Activated naive CD4-positive, alpha-beta T cell treated with anti-CD3 and anti-CD28 coated beads, Interleukin-2, amount 50 U/mL, for 24 hours (primary cell): ENCODE results near the gene PSMD1.

ENCODE experiments used
- H3K27ac Mint-ChIP-seq: one replicate; pipeline ENCODE4 v1.8.0; 2021; ENCODE audit warnings: mild to moderate bottlenecking, mixed read lengths
- H3K27me3 Mint-ChIP-seq: one replicate; pipeline ENCODE4 v1.8.0; 2021; ENCODE audit warnings: mixed read lengths
- H3K36me3 Mint-ChIP-seq: one replicate; pipeline ENCODE4 v1.8.0; 2021; ENCODE audit warnings: mixed read lengths
- H3K4me1 Mint-ChIP-seq: one replicate; pipeline ENCODE4 v1.8.0; 2021; ENCODE audit warnings: mixed read lengths
- H3K4me3 Mint-ChIP-seq: one replicate; pipeline ENCODE4 v1.8.0; 2021; ENCODE audit warnings: mild to moderate bottlenecking, mixed read lengths
- H3K9me3 Mint-ChIP-seq: one replicate; pipeline ENCODE4 v1.8.0; 2021; ENCODE audit warnings: mixed read lengths

The PSMD1 gene

DNA sequence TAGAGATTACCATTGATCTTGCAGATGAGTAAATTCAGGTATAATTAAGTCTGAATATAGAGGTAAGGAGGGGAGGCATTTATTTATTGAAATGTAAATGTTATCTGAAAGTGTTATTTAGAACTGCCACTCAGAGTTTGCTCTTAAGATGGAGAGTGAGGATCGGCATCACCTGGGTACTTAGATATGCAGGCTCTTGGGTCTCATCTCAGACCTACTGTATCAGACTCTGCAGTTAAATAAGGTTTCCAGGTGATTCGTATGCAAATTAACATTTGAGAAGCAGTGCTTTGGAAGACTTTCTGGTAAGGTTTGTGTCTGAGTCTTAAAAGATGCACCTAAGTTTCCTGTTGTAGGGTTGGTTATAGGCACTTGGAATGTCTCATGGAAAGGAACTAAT, 59.0 kb downstream of the PSMD1 start:
- Mint-ChIP-seq H3K27ac (no peak overlapping the region), H3K27me3 (no peaks in the 10 kb centered on the region), H3K36me3 (peaks cover 24% of the 10 kb centered on the region), H3K4me1 (peaks cover 23% of the 10 kb centered on the region), H3K9me3 (no peaks in the 10 kb centered on the region), H3K4me3 (no peak overlapping the region)

DNA sequence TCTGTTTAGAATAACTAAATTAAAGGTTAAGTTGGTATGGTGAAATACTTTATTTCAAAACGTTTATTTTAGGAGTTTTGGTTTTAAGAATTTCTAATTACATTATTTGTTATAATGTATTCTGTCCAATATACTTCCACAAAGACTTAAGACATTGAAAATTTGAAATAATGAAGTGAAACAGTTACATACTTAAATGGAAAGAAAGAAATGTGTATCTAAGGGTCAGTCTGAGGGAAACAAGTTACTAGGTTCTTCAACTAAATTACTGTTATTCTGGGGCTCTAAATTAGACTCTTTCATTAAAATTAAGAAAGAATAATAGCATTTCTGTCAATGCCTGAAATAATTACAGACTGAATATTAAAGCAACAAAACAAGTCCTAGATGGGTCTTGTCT, 60.5 kb downstream of the PSMD1 start:
- H3K9me3 Mint-ChIP-seq: no peaks in the 10 kb centered on the region
- no peak overlapping the region for H3K4me3 Mint-ChIP-seq
- peaks cover 23% of the 10 kb centered on the region for H3K4me1 Mint-ChIP-seq
- peaks cover 16% of the 10 kb centered on the region for H3K36me3 Mint-ChIP-seq
- H3K27me3 Mint-ChIP-seq: no peaks in the 10 kb centered on the region
- H3K27ac Mint-ChIP-seq: no peak overlapping the region

DNA sequence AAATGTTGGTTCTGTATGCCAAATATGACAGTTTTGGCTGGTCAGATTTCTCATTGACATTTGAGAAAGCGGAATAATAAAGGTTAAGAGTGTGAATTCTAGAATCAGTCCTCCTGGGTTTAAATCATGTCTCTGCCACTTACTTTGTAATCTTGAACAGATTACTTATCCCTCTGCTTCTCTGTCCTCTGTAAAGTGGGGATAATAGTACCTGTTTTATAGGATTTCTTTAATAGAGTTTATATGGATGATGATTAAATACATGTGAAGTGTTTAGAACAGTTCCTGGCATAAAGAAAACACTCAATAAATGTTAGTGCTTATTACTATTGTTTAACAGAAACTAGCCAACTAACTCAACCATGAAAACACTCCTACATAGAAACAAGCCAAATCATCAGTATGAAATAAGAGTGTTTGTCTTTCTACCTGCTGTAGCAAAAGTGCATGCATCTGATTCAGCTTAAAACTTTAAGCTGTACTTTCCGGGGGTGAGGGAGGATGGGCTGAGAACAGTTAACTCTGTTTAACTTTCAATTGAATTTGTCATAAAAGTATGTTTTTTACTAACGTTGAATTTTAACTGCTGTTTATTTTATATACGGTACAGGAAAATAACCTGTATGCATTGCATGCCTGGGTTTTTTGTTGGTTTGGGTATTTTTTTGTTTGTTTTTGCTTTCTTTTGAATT, 61.4 kb downstream of the PSMD1 start:
- H3K27me3 Mint-ChIP-seq: no peaks in the 10 kb centered on the region
- no peak overlapping the region for H3K4me3 Mint-ChIP-seq
- peaks cover 20% of the 10 kb centered on the region for H3K4me1 Mint-ChIP-seq
- no peak overlapping the region for H3K27ac Mint-ChIP-seq
- peaks cover 14% of the 10 kb centered on the region for H3K36me3 Mint-ChIP-seq
- H3K9me3 Mint-ChIP-seq: no peaks in the 10 kb centered on the region

DNA sequence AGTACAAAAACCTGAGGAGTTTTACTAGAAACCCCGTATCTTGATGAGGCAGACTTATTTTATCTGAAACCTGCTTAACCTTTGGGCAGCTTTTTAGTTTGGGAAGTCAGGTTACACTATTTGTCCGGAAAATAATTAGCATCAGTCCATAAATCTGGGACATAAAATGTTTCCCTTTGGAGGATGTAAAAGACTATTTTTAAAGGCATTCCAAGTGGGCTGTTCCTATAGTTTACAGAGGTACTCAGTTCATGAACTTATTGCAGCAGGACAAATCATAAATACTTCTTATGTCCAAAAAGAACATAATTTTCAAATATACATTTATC, 61.9 kb downstream of the PSMD1 start:
- Mint-ChIP-seq H3K4me1 (peaks cover 25% of the 10 kb centered on the region), H3K9me3 (no peaks in the 10 kb centered on the region), H3K4me3 (no peak overlapping the region), H3K36me3 (peaks cover 12% of the 10 kb centered on the region), H3K27ac (no peak overlapping the region), H3K27me3 (no peaks in the 10 kb centered on the region)

DNA sequence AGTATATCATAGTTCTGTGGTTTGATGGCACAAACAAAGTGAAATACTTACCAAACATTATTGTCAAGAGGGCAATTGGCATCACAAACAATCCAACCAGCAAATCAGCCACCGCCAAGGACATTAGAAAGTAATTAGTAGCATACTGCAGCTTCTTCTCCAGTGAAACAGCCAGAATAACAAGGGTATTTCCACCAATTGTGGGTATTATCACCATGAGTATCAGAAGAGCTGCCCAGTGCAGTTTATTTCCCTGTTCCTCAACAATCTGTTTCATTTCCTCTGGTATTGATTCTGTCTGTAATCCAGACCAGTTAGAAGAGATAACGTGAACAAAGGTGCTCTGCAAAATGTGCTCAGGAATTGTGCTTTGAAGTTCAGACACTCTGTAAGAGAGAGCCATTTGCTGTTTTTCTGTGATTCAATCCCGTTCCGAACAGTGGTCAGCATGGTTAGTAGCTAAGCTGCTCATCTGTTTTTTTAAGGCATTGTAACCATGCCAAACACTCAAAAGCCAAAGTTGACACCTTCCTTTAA, 66.8 kb downstream of the PSMD1 start:
- H3K27me3 Mint-ChIP-seq: no peaks in the 10 kb centered on the region
- no peak overlapping the region for H3K4me3 Mint-ChIP-seq
- peaks cover 34% of the 10 kb centered on the region for H3K4me1 Mint-ChIP-seq
- H3K36me3 Mint-ChIP-seq: peaks cover 1% of the 10 kb centered on the region
- no peak overlapping the region for H3K27ac Mint-ChIP-seq
- no peaks in the 10 kb centered on the region for H3K9me3 Mint-ChIP-seq

DNA sequence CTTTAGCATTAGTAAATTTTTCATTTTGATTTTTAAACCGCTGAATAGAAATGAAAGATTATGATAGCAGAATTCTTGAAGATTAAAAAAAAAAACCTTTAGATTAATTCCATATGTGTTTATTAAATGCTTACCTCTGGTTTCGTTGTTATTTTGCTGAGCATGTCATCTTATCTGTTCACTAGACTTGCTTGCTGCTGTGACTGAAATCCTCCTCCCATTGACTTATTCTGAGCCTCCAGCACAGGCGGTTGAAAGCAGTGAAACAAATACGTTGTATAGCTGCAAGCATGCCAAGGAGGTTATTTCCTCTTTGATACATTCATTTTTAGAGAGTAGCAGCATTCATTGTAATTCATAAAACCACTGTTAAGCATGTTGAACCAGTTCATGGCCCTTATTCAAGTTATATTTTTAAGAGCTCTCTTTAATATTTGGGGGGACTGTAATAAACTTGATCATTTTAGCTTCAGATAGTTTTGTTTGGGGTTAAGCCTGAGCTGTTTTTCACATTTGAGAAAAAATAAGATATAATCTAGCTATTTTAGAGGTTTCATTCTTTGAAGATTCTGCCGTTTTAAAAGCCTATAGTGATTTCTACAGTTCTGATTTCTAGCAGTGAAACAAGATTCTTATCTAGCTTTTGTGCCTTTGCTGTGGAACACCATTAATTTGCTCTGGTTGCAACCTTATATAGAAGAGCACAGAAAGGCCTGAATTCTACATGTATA, 68.3 kb downstream of the PSMD1 start, which contains the start of gene HTR2B:
Gene HTR2B (minus strand): TSS at position 205 of the 731 bp plus-strand sequence. CDS start 1,278 bp downstream, outside the sequence.
- H3K4me1 Mint-ChIP-seq: peaks cover 31% of the 10 kb centered on the region
- H3K27ac Mint-ChIP-seq: peak within 1 kb of the TSS; percentile 56

DNA sequence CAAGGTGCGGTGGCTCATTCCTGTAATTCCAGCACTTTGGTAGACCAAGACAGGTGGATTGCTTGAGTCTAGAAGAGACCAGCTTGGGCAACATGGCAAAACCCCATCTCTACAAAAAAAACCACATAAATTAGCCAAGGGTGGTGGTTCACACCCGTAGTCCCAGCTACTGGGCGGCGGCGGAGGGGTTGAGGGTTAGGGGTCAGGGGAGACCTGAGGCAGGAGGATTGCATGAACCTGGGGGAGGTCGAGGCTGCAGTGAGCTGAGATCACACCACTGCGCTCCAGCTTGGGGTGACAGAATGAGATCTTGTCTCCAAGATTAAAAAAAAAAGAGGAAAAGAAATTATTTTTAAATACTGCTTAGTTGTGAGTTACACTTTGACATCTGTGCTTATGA, 69.5 kb downstream of the PSMD1 start:
- Mint-ChIP-seq H3K4me1 (peaks cover 27% of the 10 kb centered on the region), H3K4me3 (no peak overlapping the region), H3K27me3 (no peaks in the 10 kb centered on the region), H3K36me3 (peaks cover 4% of the 10 kb centered on the region), H3K9me3 (no peaks in the 10 kb centered on the region), H3K27ac (no peak overlapping the region)

More for the DNA sequence above, 68.3 kb downstream of the PSMD1 start, which contains the start of gene HTR2B:
- Mint-ChIP-seq H3K36me3 (peaks cover 3% of the 10 kb centered on the region), H3K9me3 (no peaks in the 10 kb centered on the region), H3K4me3 (peak within 1 kb of the TSS; percentile 38), H3K27me3 (no peaks in the 10 kb centered on the region)

DNA sequence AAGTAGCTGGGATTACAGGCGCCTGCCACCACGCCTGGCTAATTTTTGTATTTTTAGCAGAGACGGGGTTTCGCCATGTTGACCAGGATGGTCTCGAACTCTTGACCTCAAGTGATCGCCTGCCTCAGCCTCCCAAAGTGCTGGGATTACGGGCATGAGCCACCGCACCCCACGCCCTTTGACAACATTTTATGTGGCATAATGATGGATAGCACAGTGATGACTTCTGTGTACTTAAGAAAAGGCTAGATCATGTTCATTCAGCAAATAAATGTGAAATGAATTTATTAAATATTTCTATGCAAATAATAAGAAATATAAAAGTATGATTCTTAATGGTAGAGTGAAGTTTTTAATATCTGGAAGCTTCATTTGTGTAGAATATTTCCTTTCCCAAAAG, 70.8 kb downstream of the PSMD1 start:
- Mint-ChIP-seq H3K4me3 (no peak overlapping the region), H3K27ac (no peak overlapping the region), H3K36me3 (peaks cover 4% of the 10 kb centered on the region), H3K9me3 (no peaks in the 10 kb centered on the region), H3K4me1 (peaks cover 27% of the 10 kb centered on the region), H3K27me3 (no peaks in the 10 kb centered on the region)

DNA sequence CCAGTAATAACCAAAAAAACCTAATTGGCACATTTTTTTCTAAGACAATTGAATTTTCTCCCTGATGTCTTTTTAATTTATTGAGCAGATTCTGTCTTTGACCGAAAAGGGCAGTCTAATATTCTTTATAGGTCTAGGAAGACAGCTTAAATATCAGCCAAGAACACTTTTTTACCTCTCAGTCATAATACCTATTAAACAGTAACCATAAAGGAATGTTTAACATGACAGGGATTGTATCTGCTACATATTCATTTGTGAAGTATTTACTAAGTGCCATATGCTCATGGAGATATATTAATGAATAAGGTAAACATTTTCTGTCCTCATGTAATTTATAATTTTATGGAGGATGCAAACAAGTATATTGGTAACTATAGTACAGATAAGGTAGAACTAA, 71.3 kb downstream of the PSMD1 start:
- Mint-ChIP-seq H3K4me3 (no peak overlapping the region), H3K27me3 (no peaks in the 10 kb centered on the region), H3K36me3 (peaks cover 4% of the 10 kb centered on the region), H3K9me3 (no peaks in the 10 kb centered on the region), H3K4me1 (peaks cover 27% of the 10 kb centered on the region), H3K27ac (no peak overlapping the region)

DNA sequence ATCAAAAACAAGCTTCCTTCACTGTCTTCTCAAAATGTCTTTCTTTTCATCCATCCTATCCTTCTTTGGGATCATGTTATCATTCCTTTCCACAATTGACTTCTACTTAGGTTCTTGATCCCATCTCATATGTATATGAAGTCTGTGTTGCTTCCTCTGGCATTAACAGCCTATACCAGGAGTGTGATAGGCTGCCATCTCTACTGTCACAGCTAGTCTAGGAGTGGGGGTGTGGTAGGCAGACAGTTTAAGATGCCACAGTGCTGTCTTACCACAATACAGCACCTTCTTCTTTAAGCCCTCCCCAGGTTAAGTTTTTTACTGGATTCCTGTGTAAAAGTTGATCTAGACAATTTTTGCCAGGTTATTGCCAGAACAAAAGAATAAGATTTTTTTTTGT, 71.9 kb downstream of the PSMD1 start:
- Mint-ChIP-seq H3K27me3 (no peaks in the 10 kb centered on the region), H3K4me3 (no peak overlapping the region), H3K4me1 (peaks cover 21% of the 10 kb centered on the region), H3K36me3 (peaks cover 4% of the 10 kb centered on the region), H3K9me3 (no peaks in the 10 kb centered on the region), H3K27ac (no peak overlapping the region)

DNA sequence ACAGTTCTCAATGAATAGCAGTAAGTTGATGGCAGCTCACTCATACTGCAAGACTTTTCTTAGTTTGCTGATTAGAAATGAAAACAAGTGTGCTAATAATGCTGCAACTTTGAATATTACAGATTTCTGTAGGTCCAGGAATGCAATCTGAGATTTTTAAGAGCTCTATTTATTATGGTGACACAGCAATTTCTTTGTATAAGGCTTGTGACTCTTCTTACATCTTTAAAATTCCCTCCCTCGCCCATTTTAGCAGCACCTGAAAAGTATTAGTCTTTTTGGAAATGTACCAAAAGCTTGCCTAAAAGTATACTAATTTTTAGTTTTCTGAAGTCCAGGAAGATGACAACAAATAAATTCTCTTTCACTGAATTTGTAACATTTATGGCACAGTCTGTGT, 72.5 kb downstream of the PSMD1 start:
- Mint-ChIP-seq H3K4me3 (no peak overlapping the region), H3K4me1 (peaks cover 15% of the 10 kb centered on the region), H3K9me3 (no peaks in the 10 kb centered on the region), H3K27ac (no peak overlapping the region), H3K36me3 (peaks cover 4% of the 10 kb centered on the region), H3K27me3 (no peaks in the 10 kb centered on the region)

DNA sequence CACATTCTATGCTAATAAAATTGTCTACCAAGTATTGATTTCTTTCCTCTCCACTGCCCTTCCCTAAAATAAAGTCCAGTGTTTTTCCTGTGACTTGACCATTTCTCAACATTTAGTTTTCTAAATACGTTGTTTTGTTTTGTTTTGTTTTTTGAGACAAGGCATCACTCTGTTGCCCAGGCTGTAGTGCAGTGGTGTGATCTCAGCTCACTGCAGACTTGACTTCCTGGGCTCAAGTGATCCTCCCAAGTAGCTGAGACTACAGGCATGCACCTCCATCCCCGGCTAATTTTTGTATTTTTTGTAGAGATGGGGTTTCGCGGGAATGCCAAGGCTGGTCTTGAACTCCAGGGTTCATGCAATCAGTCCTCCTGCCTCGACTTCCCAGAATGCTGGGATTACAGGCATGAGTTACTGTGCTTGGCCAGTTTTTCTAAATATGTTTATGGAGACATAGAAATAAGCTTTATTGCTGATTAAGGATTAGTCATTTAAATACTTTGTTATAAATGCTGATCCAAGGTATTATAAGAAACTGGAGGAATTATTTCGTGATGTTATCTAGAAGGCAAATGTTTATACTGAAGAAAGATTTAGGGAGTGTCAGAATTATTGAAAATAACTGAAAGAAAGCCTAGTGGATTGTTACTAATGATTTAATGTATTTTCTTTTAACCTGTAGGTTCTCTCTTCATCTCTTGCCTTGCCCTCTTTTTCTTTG, 73.8 kb downstream of the PSMD1 start:
- H3K27ac Mint-ChIP-seq: no peak overlapping the region
- H3K27me3 Mint-ChIP-seq: no peaks in the 10 kb centered on the region
- no peak overlapping the region for H3K4me3 Mint-ChIP-seq
- H3K9me3 Mint-ChIP-seq: no peaks in the 10 kb centered on the region
- H3K36me3 Mint-ChIP-seq: peaks cover 4% of the 10 kb centered on the region
- H3K4me1 Mint-ChIP-seq: peaks cover 2% of the 10 kb centered on the region

DNA sequence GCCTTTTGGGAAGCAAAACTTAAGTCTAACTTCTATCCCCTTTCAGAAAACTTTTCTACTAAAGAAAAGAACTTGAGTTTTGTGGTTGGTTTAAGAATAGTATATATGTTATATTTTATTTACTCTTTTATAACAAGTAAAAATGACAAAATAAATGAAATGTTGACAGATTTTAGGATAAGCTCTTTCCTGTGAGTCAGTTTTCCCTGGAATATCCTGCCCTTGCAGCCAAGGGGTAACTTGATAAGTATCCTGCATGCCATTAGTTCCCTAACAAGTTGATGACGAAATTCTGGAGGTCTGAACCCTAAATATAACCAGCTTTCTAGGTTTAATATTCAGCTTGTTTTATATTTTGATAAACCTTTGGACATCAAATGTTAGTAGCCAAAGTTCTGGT, 75.5 kb downstream of the PSMD1 start:
- Mint-ChIP-seq H3K9me3 (no peaks in the 10 kb centered on the region), H3K36me3 (peaks cover 4% of the 10 kb centered on the region), H3K4me1 (no peaks in the 10 kb centered on the region), H3K27me3 (no peaks in the 10 kb centered on the region), H3K27ac (no peak overlapping the region), H3K4me3 (no peak overlapping the region)

DNA sequence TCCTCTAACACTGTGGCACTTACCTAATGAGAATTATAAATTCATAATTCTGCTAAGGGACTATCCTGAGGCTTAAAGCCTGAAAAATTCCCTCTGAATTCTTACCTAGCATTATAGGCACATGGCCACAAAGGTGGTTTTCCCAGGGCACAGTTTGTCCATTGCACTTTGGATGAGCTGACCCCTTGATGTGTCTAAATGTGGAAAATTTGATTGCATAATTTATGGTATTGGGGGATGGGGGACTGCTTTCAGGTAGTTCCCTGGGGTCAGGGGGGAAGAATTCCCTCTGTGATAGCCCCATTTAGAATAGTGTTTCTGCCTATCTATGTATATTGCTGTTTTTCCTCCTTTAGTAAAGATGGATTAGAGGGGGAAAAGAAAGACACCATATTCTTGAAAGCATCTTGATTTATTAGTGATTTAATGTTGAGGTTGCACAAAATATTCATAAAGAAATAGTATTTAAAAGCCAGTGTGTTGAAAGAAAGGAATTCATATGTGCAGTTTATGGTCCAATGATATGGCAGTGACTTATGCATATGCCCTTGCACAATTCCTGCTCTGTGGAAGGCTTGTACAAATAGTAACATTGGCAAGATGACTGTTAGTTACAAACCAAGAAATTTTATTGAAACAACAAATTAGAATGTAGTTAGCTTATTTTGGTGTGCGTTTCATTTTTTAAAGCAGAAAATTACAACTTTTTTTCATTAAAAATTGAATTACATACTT, 76.9 kb downstream of the PSMD1 start:
- peaks cover 4% of the 10 kb centered on the region for H3K36me3 Mint-ChIP-seq
- H3K4me3 Mint-ChIP-seq: no peak overlapping the region
- no peaks in the 10 kb centered on the region for H3K4me1 Mint-ChIP-seq
- H3K27me3 Mint-ChIP-seq: no peaks in the 10 kb centered on the region
- H3K27ac Mint-ChIP-seq: no peak overlapping the region
- H3K9me3 Mint-ChIP-seq: no peaks in the 10 kb centered on the region

DNA sequence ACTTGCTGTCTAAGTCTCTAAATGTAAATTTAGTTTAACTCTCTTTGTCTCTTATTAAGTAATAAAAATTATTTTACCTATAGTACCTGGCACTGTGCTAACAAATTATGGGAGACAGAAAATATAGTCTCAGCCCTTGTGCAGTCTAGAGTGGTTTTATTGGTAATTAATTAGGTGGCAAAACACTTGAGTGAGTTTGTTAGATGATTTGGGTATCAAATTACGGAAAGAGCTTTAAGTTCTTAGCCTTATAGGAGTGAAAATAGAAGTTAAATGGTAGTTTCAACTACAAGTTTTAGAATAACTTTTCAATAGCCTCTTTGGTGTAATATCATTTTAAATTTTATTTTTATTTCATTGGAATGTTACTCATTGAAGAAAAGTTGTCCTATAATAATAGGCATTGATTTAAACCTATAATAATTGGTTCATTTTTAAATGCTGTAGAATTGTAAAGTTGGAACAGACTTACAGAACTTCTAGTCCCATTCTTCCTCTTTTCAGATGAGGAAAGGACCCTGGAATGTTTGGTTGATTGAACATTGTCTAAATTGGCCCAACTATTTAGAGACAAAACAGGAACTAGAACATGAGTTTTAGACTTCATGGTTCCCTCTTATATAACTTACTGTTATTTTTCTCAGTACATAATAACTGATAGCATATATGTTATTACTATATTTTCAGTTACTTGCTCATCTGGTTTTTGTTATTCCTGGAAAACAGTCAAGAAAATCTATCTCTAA, 78.4 kb downstream of the PSMD1 start:
- Mint-ChIP-seq H3K36me3 (peaks cover 4% of the 10 kb centered on the region), H3K4me1 (no peaks in the 10 kb centered on the region), H3K4me3 (no peak overlapping the region), H3K27me3 (no peaks in the 10 kb centered on the region), H3K27ac (no peak overlapping the region), H3K9me3 (no peaks in the 10 kb centered on the region)
